PC-9 (cell line): Measurements from ENCODE around the gene DXO.

Source experiments
- CTCF ChIP-seq: fragments of 200-600 bp; sonication (generic); conservative IDR thresholded peaks from 2 replicates; pipeline ENCODE4 v1.6.1; 2017; ENCODE audit warnings: mixed run types, antibody characterized with exemption, mild to moderate bottlenecking, moderate library complexity
- EZH2 ChIP-seq: fragments of 200-600 bp; sonication (generic); IDR thresholded peaks from 2 replicates; pipeline ENCODE4 v1.8.0; 2017; ENCODE audit warnings: antibody characterized with exemption, low read depth

- TF ChIP-seq CTCF (no peak), EZH2 (no peak)
Observed at GRCh38 chr6:31961616-31962015, 10.3 kb downstream of the DXO start.
